Mesenteric fat pad (tissue), 1 donor: ENCODE measurements around the gene KRT6A. TPM values are rescaled to one million over a fixed set of nuclear protein-coding genes. Genes with fewer than 3 reads are reported as not detected.
"Not testable (repeated sequence)": the region's sequence is repeated elsewhere in the genome, so short reads cannot be mapped to it uniquely, and the experiment has no call there.

ENCODE experiments used
- DNase-seq: peaks from one replicate; pipeline ENCODE4 v3.0.0-alpha.2; 2020; ENCODE audit warnings: low spot score
- total RNA-seq: library from RNA; stranded (reverse); fragmentation: NEBNext Ultra II Directional; extraction: Animal tissue kit (Norgen Biotek cat#: 25700); gene quantifications from one replicate; pipeline ENCODE4 v1.2.1, GENCODE V29; 2021
- donor health status: DM: yes; HTN: yes; CAD: no.

The KRT6A gene
- total RNA-seq, 1 donor from 2014 or later: not detected

DNA sequence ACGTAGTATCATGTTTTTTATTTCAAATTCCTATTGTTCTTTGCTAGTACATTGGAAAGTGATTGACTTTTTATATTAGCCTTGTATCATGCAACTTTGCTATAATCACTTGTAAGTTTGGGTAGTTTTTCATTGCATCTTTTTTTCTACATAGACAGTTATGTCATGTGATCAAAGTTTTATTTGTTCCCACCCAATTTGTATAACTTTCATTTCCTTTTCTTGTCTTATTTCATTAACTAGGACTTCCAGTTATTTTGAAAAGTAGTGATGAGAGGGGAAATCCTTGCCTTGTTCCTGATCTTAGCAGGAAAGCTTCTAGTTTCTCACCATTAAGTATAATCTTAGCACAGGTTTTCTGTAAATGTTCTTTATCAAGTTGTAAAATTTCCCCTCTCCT, 9.8 kb upstream of the KRT6A start:
- DNase-seq: no peak

DNA sequence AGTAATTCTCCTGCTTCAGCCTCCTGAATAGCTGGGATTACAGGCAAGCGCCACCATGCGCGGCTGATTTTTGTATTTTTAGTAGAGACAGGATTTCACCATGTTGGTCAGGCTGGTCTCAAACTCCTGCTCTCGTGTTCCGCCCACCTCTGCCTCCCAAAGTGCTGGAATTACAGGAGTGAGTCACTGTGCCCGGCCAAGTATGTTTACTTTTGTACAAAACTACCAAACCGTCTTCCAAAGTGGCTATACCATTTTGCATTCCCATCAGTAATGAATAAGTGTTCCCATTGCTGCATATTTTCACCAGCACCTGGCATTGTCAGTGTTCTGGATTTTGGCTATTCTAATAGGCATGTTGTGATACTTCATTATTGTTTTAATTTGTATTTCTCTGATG, 8.4 kb upstream of the KRT6A start:
- no peak for DNase-seq

DNA sequence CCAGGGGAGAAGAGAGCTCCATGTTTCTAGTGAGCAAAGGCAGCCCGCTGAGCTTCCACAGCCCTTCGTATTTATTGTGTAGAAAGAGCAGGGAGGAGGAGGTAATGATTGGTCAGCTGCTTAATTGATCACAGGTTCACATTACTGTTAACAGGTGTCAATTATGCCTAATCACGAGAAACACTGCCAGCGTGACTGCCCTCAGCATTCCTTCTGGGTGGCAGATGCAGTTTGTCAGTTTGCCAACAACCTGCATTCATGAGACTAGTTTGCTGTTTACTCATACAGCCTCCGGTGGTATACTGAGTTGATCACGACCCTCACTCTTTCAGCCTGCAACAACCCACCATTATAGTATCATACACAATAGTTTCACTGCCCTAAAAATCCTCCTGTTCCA, 7.5 kb upstream of the KRT6A start:
- DNase-seq: not testable (repeated sequence)

DNA sequence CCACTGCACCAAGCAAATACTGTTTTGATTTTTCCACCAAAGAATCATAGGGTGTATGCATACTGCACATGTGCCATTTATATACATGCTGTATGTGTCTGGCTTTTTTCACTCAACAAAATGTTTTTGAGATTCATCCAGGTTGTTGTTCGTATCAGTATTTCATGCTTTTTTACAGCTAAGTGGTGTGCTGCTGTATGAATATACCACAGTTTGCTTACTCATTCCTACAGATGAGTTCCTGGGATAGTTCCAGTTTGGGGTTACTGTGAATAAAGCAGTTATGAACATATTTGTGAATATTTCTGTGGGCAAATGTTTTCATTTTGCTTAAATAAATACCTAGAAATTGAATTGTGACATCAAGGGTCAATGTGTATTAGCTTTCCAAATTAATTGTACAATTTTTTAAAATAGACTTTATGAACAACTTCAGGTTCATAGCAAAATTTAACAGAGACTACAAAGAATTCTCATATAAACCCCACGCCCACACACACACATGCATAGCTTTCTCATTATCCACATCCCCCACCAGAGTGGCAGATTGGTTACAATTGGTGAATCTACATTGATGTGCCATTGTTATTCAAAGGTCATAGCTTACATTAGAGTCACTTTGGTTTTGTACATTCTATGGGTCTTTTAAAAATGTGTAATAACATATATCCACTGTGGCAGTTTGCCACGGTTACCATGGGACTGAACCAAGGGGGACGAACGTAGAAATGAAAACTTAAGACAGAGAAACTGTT, 6.9 kb upstream of the KRT6A start:
- DNase-seq: no peak

DNA sequence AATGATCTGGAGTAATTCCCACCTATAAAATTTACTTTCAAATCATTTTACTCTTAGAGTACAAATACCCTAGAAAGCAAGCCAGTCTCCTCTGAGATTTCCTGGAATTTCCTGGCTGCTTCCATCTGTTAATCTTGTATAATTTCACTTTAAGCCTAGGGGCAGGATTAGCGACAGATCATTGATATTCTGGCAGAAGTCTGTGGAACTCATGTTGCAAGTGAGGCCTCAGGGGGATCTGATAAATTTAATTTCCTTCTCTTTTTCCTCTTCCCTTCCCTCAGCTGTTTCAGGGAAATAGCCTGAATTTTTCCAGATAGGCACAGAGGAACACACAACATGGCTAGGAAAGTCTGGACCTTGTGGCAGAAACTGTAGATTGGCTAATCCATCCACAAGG, 5.9 kb upstream of the KRT6A start:
- DNase-seq: no peak

DNA sequence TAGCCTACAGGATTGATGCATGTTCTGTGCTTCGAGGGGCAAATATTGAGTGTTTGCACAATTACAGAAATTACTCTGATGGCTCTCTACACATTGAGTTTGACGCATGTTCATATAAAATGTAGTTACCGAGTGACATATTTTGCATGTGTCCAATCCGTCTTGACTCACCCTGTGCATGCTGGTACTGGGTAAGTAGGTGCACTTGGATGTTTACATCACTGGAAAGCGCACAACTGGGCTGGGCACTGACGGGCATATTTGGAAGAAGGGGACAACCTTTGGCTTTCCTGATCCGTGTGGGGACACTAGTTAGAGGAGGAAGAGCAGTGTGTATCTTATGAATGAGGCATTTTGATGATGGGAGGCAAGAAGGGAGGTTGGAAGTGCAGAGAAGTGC, 4.9 kb upstream of the KRT6A start:
- DNase-seq: no peak

DNA sequence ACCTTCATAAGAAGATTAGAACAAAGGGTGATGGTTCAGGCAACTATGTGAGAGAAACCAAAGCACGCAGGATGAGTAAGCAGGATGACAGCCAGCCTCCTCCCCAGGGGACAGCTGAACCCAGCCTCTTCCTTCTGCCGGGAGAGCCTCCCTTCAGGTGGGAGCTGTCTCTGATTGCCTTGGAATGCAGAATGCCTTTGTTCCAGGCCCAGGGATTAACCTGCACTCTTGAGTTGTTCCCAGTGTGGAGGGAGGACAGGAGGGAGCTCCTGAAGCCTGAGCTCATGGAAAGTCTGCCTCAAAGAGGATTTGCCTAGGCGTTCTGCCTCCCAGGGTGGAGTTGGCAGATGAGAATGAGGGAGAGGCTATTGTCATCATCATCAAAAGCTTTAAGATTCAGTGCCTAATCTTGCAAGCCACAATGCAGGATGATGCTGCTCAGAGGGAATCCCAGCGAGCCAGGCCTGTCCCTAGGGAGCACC, 3.6 kb upstream of the KRT6A start:
- DNase-seq: no peak

DNA sequence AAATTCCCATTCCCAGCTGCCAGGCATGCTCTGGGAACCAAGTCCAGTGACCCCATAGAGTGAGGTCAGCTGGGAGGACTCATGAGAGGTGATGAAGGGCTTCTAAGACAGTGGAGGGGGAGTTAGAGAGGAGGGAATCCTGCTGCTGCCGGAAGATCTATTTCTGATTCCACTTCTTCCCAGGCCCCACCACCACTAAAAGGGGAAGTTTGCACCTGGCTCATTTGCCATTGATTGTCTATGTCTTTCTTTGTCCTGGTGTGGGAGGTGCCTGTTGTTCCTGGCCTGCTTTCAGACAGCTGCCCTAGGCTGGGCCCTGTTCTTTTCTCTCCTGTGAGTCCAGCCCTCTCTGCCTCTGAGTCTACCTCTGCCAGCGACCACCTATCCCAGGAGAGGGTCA, 3.0 kb upstream of the KRT6A start:
- no peak for DNase-seq

DNA sequence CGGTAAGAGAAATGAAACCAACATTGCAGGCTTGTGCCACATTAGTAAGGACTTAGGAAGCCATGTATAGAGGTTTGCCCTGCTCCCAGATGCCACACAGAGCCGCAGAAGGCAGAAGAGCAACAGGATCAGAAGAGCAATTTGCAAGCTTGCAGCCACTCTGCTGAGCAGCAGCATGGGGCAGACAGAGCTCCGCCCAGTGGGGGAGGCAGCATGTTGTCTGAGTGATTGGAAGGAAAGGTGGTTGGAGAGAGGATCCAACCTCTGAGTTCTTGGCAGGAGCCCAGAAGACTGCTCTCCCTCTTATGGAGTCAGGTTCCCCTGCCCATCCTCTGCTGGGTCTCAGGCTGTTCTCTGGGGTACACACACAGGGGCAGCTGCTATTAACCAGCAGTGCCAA, 2.3 kb upstream of the KRT6A start:
- no peak for DNase-seq

DNA sequence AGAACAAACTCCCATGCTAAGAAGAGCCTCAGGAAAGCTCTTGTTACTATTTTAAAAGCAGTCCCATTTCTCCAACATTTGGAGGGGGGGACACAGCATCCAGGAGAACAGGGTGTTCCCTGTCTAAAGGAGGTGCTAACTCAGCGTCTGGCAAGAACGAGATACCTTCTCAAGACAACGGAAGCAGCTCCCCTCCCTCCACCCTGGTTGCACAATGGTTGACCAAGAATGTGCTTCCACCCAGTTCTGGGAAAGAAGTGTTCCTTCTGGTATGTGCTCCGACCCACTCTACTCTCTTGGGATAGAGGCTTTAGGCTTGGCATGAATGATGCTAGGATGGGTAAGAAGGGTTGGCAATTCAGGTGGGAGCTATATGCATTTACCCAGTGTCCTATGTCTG, 1.5 kb upstream of the KRT6A start:
- no peak for DNase-seq

DNA sequence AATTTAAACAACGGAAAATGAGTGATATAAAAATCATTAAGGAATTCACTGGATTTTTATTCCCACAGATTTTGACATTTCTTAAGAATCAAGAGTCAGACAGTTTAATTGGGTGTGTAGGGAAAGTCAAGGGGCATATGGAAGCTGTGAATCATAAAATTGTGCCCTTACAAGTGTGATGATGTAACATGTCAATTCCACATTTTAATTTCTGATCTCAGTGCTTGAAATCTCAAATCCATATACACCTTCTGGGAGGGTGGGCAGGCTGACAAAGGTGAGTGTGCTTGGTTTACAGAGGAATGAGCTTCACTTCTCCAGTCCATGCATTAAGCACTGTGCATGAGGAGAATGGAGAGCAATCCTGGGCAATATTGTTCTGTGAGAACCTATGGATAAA, 1.0 kb upstream of the KRT6A start:
- no peak for DNase-seq

DNA sequence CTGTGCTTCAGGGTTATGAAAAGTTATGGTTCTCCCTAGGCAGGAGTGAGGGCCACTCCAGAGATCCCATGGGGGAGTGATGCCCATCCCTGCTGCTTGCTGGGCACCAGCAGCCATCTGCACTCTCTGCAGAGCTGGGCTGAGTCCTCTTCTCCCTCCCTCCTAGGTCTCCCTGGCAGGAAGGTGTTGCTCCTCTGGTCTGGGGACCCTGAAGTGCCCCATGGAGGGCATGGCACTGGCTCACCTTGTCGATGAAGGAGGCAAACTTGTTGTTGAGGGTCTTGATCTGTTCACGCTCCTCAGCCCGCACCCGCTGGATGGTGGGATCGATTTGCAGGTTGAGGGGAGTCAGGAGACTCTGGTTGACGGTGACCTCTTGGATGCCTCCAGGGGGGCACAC, 652 bp downstream of the KRT6A start:
- DNase-seq: not testable (repeated sequence)

DNA sequence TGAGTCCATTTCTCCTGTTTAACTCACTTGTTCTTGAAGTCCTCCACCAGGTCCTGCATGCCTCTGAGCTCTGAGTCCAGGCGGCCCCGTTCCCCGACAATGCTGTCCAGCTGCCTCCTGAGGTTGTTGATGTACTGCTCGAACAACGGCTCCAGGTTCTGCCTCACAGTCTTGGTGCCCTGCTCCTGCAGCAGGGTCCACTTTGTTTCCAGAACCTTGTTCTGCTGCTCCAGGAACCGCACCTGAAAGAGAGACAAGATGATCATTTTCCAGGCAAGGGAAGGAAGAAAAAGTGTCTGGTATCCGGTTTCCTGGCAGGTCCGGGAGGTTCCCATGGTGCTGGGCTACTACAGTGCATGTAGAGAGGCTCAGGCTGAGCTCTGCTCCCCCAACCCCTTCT, 1.6 kb downstream of the KRT6A start:
- not testable (repeated sequence) for DNase-seq

DNA sequence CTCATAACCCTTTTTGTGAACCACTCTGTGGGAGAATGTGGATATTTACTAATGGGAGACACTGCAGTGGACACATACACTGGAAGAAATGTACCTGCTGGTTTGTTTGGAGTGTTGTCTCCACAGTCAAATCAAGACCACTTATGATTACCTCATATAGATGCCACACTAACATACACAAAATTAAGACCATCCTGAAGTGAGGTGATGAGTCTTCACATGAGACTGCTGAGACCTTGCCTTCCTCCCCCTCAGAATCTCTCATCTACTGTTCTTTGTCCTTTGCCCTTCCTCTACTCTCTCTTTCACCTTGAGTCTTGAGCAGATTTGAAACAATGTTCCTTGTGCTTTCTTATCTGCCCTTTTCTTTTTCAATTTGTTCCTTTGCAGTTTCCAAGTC, 4.3 kb downstream of the KRT6A start:
- DNase-seq: no peak

DNA sequence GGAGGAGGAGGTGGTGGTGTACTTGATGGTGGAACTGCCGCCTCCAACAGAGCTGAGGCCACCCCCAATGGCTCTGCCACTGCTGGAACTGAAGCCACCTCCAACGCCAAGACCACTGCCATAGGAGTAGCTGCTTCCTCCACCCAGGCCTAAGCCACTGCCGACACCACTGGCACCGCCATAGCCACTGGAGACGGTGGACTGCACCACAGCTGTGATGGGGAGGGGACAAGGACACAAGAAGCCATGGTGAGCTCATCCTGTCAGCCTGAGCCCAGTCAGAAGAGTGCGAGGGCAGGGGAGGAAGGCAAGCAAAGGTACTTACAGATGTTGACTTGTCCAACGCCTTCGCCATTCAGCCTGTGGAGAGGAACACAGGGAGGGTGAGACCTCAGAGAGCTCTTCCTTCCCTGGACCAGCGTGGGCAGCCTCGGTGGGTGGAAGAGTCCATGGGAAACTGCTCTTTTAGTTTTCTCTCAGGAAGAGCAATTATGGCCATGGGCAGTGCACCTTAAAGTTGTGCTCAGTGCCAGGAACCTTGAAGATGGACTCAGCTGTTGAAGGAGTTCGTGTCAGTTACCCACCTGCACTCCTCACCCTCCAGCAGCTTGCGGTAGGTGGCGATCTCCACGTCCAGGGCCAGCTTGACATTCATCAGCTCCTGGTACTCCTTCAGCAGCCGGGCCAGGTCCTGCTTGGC, 5.2 kb downstream of the KRT6A start:
- DNase-seq: not testable (repeated sequence)

DNA sequence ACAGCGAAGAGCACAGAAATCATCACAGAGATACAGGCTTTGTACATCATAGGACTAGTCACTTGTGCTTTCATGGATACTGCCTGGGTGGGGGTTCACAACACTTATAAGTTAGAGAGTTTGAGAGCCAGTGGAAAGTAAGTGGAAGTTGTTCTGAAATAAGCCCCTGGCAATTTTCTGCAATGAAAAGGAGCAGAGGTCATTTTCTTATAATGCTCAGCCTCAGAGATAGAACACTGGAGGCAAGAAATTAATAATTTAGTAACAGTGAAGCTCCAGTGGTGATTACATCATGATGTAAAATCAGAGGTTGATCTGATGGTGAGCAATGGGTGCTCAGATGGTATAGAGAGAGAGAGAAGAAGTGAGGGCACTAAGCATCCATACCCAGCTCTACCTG, 5.8 kb downstream of the KRT6A start:
- DNase-seq: no peak

DNA sequence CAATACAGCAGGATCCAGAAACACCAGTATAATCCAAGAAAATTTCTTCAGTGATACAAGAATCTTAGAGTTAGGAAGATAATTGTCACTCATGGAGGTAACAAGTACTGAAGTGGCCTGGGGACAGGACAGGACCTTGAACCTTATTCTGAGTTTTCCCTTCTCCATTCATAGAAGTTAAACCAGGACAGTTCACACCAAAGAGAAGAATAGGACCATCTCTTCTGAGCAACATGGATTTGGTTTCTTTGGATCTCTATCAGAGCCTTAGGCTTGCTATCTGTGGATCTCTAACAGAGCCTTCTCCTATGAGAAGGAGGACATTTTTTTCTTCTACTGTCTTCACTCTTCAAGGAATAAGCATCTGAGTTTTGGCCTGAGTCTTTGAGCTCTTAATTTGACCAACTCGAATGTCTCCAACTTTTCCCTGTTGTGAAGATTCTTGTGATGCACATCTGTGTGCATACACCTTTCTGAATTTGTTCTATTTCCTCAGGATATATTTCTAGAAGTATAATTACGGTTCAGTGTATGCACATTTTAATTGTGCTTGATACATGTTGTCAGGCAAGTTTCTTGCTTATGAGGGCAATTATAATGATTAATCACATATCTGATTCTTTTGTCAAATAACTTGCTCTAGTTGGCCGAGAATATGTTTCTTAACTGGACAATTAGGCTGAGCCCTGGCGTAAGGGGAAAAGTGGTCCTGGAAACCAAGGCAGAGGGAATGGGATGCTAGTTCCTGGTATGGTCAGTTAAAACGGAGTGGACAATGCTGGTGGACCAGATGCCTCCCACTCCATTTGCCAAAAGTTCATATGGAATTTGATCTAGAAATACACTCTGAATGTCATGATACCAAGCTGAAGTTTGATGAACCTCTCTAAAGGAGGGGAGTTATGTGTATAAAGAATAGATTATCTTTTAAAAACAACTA, 6.6 kb downstream of the KRT6A start:
- DNase-seq: no peak

DNA sequence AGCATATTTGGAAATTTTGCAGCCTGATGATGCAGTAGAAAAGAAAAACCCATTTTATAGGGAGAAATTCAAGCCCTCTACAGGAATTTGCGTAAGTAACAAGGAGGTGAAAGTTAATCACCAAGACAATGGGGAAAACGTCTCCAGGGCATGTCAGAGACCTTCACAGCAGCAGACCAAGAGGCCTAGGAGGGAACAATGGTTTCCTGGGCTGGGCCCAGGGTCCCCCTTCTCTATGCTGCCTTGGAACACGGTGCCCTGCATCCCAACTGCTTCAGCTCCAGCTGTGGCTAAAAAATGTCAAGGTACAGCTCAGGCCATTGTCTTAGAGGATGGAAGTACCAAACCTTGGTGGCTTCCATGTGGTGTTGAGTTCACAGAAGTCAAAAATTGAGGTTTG, 13.0 kb downstream of the KRT6A start:
- DNase-seq: no peak

DNA sequence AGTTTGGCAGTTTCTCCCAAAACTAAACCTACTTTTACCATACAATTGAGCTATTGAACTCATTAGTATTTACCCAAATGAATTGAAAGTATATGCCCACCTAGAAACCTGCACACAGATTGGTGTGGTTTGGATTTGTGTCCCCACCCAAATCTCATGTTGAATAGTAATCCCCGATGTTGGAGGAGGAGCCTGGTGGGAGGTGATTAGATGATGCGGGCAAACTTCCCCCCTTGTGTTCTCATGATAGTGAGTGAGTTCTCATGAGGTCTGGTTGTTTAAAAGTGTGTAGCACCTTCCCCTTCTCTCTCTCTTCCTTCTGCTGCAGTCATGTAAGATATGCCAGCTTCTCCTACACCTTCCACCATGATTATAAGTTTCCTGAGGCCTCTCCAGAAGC, 15.4 kb downstream of the KRT6A start:
- no peak for DNase-seq

DNA sequence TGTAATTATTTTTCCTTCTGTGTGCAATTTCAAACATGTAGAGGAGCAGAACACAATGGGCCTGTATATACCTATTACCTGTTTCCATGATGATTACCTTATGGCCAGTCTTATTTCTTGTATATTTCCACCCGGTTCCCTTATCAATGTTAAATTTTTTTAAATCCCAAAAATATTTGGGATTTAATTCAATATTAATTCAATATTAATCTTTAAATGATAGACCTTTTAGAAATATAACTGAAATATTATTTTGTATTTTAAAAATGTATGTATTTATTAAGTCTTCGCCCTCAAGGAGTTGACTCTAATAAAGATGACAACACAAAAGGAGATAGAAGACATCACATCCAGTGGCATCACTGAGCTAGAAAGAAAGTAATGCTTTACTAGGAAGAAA, 18.8 kb downstream of the KRT6A start:
- DNase-seq: no peak

DNA sequence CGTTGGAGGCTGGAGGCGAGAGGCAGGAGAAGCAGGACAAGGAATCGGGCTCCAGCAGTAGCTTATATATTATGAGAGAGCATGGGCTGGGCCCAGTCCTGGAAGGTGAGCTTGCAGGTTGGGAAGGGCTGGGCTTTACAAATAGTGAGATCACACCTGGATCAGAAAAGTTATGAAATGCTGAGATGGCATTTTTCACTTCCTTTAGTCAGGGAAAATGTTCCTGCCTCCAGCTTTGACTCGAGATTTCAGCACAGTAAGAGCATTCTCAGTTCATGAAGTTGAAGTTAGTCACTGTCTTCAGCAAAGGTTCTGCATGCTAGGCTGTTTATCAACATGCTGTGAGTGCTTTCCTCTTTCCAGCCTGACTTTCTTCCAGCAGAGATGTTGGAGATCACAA, 19.3 kb downstream of the KRT6A start, which contains the start of gene KRT6C:
TSS of gene KRT6C (minus strand) at position 38 of the 400 bp plus-strand sequence. CDS start 68 bp downstream, outside the sequence.
- no peak for DNase-seq

DNA sequence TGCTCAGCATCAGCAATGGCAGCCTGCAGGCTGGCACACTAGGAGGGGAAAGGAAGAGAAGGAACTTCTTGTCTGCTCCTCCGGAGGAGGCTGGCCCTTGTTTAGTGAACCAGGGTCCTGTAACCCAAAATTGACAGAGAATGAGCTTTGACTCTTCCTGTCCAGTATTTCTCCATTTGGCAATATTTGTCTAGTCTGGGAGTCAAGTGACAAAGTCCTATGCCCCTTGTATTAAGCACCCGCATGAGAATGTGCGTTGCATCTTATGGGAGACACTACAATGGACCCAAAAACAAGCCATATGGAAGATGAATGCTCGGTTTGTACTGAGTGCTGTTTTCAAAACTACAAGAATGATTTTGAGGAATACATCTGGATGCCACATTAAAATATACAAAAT, 23.2 kb downstream of the KRT6A start:
- DNase-seq: no peak
